C1 segment of cervical spinal cord (tissue), 14 donors: ENCODE data around the gene RIOX2.
"Not testable (repeated sequence)": the region's sequence is repeated elsewhere in the genome, so short reads cannot be mapped to it uniquely, and the experiment has no call there.

Source experiments
- DNase-seq, 14 donors: peaks; one replicate each; lab custom pipeline; 2025; lab: John Stamatoyannopoulos, UW

The RIOX2 gene

DNA sequence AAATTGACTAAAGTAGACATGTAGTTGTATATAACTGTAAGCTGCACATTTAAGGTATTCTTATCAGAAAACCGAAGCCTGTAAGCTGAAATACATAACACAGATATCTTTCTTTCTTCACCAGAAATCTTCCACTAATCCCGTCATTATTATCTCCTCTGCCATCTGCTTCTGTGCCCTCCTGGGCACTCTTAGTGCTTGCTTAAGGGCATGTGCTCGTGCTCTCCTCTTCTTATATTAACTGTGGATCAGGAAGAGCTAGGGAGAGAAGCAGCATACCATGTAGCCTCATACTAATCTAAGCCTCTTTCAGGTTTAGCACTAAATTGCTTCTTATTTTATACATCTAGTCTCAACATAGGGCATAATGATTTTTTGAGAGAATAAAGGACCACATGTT, 60.8 kb downstream of the RIOX2 start:
- no peak for DNase-seq

DNA sequence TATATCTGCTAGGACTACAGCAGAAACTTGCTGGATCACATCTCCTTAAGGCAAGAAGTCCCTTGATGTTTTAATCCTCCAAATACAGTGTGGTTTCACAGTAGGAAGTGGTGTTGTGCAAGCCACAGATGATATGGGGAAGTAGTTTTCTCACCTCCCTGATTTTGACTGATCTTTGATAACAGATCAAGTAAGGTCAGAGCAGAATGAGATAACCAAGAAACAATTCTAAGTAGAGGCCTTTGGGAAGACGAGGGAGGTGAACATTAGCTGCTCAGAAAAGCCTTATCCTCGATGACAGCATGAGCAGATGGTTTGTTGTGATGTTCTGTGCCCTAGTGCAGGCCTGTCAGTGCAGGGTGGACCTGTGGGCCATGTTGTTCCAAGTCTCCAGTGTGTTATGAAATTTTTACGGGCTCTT, 61.3 kb downstream of the RIOX2 start:
- DNase-seq, result no peak

DNA sequence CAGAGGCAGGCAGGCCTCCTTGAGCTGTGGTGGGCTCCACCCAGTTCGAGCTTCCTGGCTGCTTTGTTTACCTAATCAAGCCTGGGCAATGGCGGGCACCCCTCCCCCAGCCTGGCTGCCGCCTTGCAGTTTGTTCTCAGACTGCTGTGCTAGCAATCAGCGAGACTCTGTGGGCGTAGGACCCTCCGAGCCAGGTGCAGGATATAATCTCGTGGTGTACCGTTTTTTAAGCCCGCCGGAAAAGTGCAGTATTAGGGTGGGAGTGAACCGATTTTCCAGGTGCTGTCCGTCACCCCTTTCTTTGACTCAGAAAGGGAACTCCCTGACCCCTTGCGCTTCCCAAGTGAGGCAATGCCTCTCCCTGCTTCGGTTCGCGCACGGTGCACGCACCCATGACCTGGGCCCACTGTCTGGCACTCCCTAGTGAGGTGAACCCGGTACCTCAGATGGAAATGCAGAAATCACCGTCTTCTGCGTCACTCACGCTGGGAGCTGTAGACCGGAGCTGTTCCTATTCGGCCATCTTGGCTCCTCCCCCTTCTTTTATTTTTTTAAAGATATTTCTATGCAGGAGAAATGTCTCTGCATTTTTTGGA, 61.9 kb downstream of the RIOX2 start:
- DNase-seq, result not testable (repeated sequence)

DNA sequence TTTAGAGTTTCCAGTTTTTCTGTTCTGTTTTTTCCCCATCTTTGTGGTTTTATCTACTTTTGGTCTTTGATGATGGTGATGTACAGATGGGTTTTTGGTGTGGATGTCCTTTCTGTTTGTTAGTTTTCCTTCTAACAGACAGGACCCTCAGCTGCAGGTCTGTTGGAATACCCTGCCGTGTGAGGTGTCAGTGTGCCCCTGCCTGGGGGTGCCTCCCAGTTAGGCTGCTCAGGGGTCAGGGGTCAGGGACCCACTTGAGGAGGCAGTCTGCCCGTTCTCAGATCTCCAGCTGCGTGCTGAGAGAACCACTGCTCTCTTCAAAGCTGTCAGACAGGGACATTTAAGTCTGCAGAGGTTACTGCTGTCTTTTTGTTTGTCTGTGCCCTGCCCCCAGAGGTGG, 62.4 kb downstream of the RIOX2 start:
- not testable (repeated sequence) for DNase-seq

DNA sequence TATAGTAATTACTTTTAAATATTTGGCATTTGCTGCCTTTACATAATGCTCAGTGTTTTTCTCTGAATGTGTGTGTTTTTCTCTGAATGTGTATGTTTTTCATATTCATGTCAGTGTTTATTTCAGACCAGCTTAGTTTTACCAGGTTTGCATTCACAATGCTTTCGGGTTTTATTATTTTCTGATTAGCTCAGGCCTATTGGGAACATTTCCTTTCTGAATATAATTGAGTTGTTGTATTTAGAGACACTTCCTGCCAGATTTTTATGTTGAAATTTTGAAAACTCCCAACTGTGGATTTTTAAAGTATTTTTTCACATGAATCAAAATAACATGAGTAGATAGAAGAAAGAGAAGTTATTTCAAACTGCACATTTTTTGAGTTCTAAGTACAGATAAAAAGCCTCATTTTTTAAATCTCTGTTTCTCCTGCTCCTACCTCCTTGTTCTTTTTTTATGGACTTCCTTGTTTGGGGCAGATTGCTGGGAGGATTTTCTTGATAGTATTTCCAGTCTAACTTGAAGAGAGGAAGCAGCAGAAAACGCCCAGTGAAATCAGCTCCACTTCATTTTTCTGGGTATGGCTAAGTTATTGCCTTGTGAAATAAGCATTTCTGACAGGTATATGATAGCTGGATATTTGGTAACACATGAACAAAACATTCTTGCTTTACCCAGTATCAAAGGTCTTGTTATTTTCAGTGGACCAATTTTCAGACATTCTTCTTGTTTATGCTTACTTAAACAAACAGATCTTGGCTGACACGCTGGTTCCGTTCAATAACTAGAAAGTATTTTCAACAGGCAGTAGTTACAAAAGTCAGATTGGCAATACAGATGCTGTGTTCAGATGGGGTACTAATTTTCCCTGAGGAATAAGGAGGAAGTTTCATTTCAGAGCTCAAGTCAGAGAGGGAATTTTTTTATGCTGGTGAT, 70.7 kb downstream of the RIOX2 start:
- no peak for DNase-seq

DNA sequence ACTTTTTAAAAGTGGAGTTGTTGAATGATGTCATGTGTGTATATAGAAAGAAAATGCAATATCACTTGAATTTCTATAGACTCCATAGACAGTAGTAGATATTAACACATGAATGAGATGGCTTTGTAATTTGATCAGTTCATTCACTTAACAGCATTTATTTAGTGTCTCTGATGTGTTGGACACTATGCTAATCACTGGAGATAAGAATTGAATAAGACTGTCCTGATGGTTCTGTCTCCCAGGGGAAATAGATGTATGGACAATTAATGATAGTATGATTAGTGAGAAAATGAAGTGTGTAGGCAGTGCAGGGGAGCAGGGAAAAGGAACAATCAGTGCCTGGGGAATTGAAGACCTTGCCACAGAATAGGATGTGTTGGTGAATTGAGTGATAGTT, 72.9 kb downstream of the RIOX2 start:
- DNase-seq, result no peak

DNA sequence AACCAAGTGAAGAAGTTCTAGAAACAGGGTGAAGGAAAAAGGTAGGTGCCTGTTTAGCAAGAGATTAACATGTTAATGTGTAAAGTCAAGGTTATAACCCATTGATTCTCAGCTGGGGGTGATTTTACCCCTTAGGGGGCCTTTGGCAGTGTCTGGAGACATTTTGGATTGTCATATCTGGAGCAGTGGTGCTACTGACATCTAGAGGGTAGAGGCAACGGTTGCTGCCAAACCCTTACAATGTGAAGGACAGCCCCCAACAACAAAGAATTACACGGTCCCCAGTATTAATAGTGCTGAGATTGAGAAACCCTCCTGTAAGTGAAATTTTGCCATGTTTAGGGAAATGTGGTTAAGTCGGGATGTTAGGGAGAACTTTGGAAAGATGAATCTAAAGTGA, 75.7 kb downstream of the RIOX2 start:
- DNase-seq, result no peak

DNA sequence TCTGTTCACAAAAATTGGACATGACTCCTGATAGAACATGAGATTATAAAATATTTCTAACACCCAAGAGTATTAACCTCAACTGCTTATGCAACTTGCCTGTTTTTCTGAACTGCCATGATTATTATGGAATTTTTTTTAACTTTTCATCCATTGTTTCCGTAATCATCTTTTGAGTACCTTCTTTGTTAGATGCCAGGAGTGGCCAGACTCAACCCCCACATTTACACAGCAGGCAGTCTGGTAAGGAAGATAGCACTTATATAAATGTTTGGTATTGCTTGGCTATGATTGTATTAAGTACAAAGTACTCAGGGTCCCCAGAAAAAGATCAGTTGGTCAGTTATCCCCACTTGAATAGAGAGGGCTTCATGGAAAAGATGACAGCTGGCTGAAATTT, 76.1 kb downstream of the RIOX2 start:
- no peak for DNase-seq

DNA sequence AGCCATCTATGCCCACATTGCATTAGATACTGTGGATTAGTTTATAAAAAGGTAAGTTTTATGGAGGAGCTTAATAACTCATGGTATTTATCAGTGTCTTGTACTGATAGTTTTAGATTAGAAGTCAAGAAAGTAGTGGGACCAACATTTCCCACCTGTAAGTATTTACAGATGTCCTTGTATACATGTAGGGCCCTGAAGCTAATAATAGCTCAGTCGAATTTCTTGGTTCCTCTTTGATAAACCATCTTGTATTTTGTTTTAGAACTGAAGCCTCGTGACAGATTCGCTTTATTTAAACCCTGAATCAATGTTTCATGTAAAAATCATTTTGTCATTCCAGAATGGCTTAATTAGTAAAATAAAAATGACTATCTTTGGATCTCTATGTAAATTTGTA, 77.0 kb downstream of the RIOX2 start:
- DNase-seq, result no peak

DNA sequence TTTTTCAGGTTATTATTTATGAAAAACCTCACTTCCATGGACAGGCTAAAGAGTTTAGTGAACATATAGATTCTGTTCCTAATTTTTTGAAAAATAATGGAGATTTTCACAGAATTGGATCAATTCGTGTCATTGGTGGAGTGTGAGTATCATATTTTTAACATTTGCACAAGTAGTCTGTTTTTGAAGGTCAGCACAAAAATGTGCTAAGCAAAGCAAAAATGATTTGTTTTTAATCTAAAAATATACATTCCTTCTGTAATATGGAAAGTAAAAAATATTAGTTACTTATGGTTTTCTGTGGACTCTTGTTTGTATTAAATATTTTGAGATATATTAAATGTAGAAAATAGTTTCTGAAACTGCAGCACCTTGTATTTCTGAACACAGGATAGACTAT, 79.4 kb downstream of the RIOX2 start:
- DNase-seq, result no peak
